Inflammatory macrophage treated with lipopolysaccharide for 4 hours (primary cell): ENCODE measurements around the gene MFSD8.
"Not testable (repeated sequence)": the region's sequence is repeated elsewhere in the genome, so short reads cannot be mapped to it uniquely, and the experiment has no call there.

Experiments
- DNase-seq: peaks from one replicate; pipeline ENCODE4 v3.0.0-alpha.2; 2020

The MFSD8 gene

GRCh38 chr4:127931836-127932235 lies 33.1 kb downstream of the MFSD8 start:
- DNase-seq: not testable (repeated sequence)

- DNase-seq: no peak
Measured at GRCh38 chr4:127930175-127930574, 34.8 kb downstream of the MFSD8 start.

- DNase-seq: not testable (repeated sequence)
Measured at GRCh38 chr4:127925720-127926119, 39.3 kb downstream of the MFSD8 start.

GRCh38 chr4:127922226-127922625 lies 42.7 kb downstream of the MFSD8 start:
- no peak for DNase-seq

GRCh38 chr4:127920521-127920920 lies 44.5 kb downstream of the MFSD8 start:
- DNase-seq: no peak

GRCh38 chr4:127917151-127917550 lies 47.8 kb downstream of the MFSD8 start:
- DNase-seq: no peak

GRCh38 chr4:127916512-127916911 lies 48.5 kb downstream of the MFSD8 start:
- DNase-seq: no peak

- no peak for DNase-seq
Measured at GRCh38 chr4:127905029-127905428, 59.9 kb downstream of the MFSD8 start.

- DNase-seq: not testable (repeated sequence)
Measured at GRCh38 chr4:127899682-127900081, 65.3 kb downstream of the MFSD8 start.

- no peak for DNase-seq
Measured at GRCh38 chr4:127896528-127896927, 68.4 kb downstream of the MFSD8 start.

GRCh38 chr4:127896069-127896468 lies 68.9 kb downstream of the MFSD8 start:
- no peak for DNase-seq

GRCh38 chr4:127889903-127890302 lies 75.1 kb downstream of the MFSD8 start:
- DNase-seq: no peak

GRCh38 chr4:127888559-127888958 lies 76.4 kb downstream of the MFSD8 start:
- DNase-seq: no peak

GRCh38 chr4:127881563-127881864 lies 83.5 kb downstream of the MFSD8 start:
- DNase-seq: no peak

GRCh38 chr4:127880763-127881562 lies 84.0 kb downstream of the MFSD8 start, which contains the start of gene PLK4:
Gene PLK4, plus strand, starts transcription at chr4:127880893. Its CDS starts 242 bp downstream, at chr4:127881135.
- peak; percentile 98 for DNase-seq

GRCh38 chr4:127875791-127876190 lies 89.2 kb downstream of the MFSD8 start:
- no peak for DNase-seq

- no peak for DNase-seq
Measured at GRCh38 chr4:127870688-127871087, 94.3 kb downstream of the MFSD8 start.

GRCh38 chr4:127870281-127870680 lies 94.7 kb downstream of the MFSD8 start:
- no peak for DNase-seq

GRCh38 chr4:127868196-127868595 lies 96.8 kb downstream of the MFSD8 start:
- no peak for DNase-seq
